ENCODE measurements around the gene GANAB.

- no peak for TF ChIP-seq ZNF274 (IDR thresholded peaks at IDR 0.05; ENCODE audit: low read depth, low read length)
- TF ChIP-seq SUZ12 (IDR thresholded peaks at IDR 0.05; ENCODE audit: extremely low read depth, insufficient read depth, insufficient read length): no peak
- no peak for TF ChIP-seq YY1 (IDR thresholded peaks at IDR 0.05; ENCODE audit: insufficient read depth, insufficient read length)
Measured at GRCh38 chr11:62575156-62575555, 71.3 kb downstream of the GANAB start.

All from NT2/D1 (cell line).